GM19328 (cell line): Measurements from ENCODE around the gene CSRP1.
"Not testable (repeated sequence)": the region's sequence is repeated elsewhere in the genome, so short reads cannot be mapped to it uniquely, and the experiment has no call there.

ENCODE experiments used
- ATAC-seq: cut with Tn5 transposase; IDR thresholded peaks from one replicate; pipeline ENCODE4 v1.9.1; 2021; ENCODE audit warnings: mild to moderate bottlenecking, moderate library complexity; ENCODE audit not compliant: unreplicated experiment

Gene CSRP1

GRCh38 chr1:201537891-201538611 lies 31.1 kb upstream of the CSRP1 start:
- no peak for ATAC-seq

GRCh38 chr1:201537467-201537866 lies 30.5 kb upstream of the CSRP1 start:
- no peak for ATAC-seq

- no peak for ATAC-seq
These were observed 30.1 kb upstream of the CSRP1 start for GRCh38 chr1:201537028-201537427.

GRCh38 chr1:201536558-201536957 lies 29.6 kb upstream of the CSRP1 start:
- ATAC-seq, result no peak

GRCh38 chr1:201535919-201536245 lies 29.0 kb upstream of the CSRP1 start:
- no peak for ATAC-seq

- ATAC-seq, result no peak
These were observed 28.4 kb upstream of the CSRP1 start for GRCh38 chr1:201535046-201535918.

- no peak for ATAC-seq
These were observed 26.9 kb upstream of the CSRP1 start for GRCh38 chr1:201533836-201534235.

GRCh38 chr1:201531551-201532425 lies 24.9 kb upstream of the CSRP1 start:
- ATAC-seq, result no peak

GRCh38 chr1:201530741-201531531 lies 24.0 kb upstream of the CSRP1 start:
- no peak for ATAC-seq

GRCh38 chr1:201528631-201529252 lies 21.8 kb upstream of the CSRP1 start:
- no peak for ATAC-seq

GRCh38 chr1:201527879-201528278 lies 21.0 kb upstream of the CSRP1 start:
- no peak for ATAC-seq

- ATAC-seq, result no peak
These were observed 18.4 kb upstream of the CSRP1 start for GRCh38 chr1:201525193-201525778.

GRCh38 chr1:201520046-201520575 lies 13.2 kb upstream of the CSRP1 start:
- ATAC-seq, result not testable (repeated sequence)

GRCh38 chr1:201518071-201518470 lies 11.1 kb upstream of the CSRP1 start:
- ATAC-seq, result no peak

GRCh38 chr1:201517631-201518030 lies 10.7 kb upstream of the CSRP1 start:
- ATAC-seq, result no peak

GRCh38 chr1:201516511-201517127 lies 9.7 kb upstream of the CSRP1 start:
- no peak for ATAC-seq

GRCh38 chr1:201515895-201516294 lies 9.0 kb upstream of the CSRP1 start:
- ATAC-seq, result no peak

- ATAC-seq, result no peak
These were observed 8.3 kb upstream of the CSRP1 start for GRCh38 chr1:201515062-201515750.
